Posterior vena cava (tissue), 2 donors: ENCODE measurements around the gene GLT6D1. TPM values are rescaled to one million over a fixed set of nuclear protein-coding genes. Genes with fewer than 3 reads are reported as not detected.
"Not testable (repeated sequence)": the region's sequence is repeated elsewhere in the genome, so short reads cannot be mapped to it uniquely, and the experiment has no call there.

Experiments
- DNase-seq: peaks from one replicate; pipeline ENCODE4 v3.0.0-alpha.2; 2020; ENCODE audit warnings: low spot score
- intact Hi-C, 2 donors: fragments of 100-400 bp; cut with DNase I; formaldehyde crosslinking; loops; one replicate each; pipeline versions ENCODE4 v1.14.1 to v1.14.2; 2022 to 2023
- total RNA-seq, 2 donors: library from RNA; stranded (reverse); fragmentation: NEBNext Ultra II Directional; extraction: Animal tissue kit (Norgen Biotek cat#: 25700); gene quantifications; one replicate each; pipeline ENCODE4 v1.2.1, GENCODE V29; 2021
- donor health status: DM: yes; HTN: yes; CAD: no.
- donor health status: DM: yes; HTN: yes; CAD: no.

GLT6D1 gene
- total RNA-seq, 2 donors from 2014 or later: not detected

GRCh38 chr9:135641745-135642144 lies 2.4 kb upstream of the GLT6D1 start:
- intact Hi-C loops: no loop called here
- DNase-seq: no peak

- no peak for DNase-seq
- intact Hi-C loops: no loop called here
These were observed 1.7 kb upstream of the GLT6D1 start for GRCh38 chr9:135641047-135641446.

GRCh38 chr9:135636930-135637530 lies 2.3 kb downstream of the GLT6D1 start:
- DNase-seq, intact Hi-C loops: not testable (repeated sequence)

- no peak for DNase-seq
- intact Hi-C loops: no loop called here
These were observed 6.5 kb downstream of the GLT6D1 start for GRCh38 chr9:135632841-135633240.

- intact Hi-C loops: no loop called here
These were observed 15.1 kb downstream of the GLT6D1 start for GRCh38 chr9:135624282-135624681.

GRCh38 chr9:135622415-135623020 lies 16.8 kb downstream of the GLT6D1 start:
- intact Hi-C loops: no loop called here
- DNase-seq: no peak

More at GRCh38 chr9:135624282-135624681, 15.1 kb downstream of the GLT6D1 start:
- no peak for DNase-seq

GRCh38 chr9:135620558-135620957 lies 18.8 kb downstream of the GLT6D1 start:
- intact Hi-C loops: no loop called here
- no peak for DNase-seq

GRCh38 chr9:135619599-135619886 lies 19.8 kb downstream of the GLT6D1 start:
- DNase-seq: no peak
- intact Hi-C loops: no loop called here

GRCh38 chr9:135618866-135619598 lies 20.3 kb downstream of the GLT6D1 start:
- intact Hi-C loops: no loop called here
- no peak for DNase-seq

- no peak for DNase-seq
- intact Hi-C loops: no loop called here
These were observed 21.3 kb downstream of the GLT6D1 start for GRCh38 chr9:135617991-135618411.

- intact Hi-C loops: no loop called here
These were observed 21.8 kb downstream of the GLT6D1 start for GRCh38 chr9:135617538-135617900.

GRCh38 chr9:135616619-135617537 lies 22.5 kb downstream of the GLT6D1 start:
- intact Hi-C loops: no loop called here
- DNase-seq: no peak

More at GRCh38 chr9:135617538-135617900, 21.8 kb downstream of the GLT6D1 start:
- DNase-seq: no peak

- intact Hi-C loops: no loop called here
- DNase-seq: no peak
These were observed 23.4 kb downstream of the GLT6D1 start for GRCh38 chr9:135615666-135616618.

- intact Hi-C loops: no loop called here
These were observed 24.3 kb downstream of the GLT6D1 start for GRCh38 chr9:135614821-135615665.

GRCh38 chr9:135613946-135614805 lies 25.2 kb downstream of the GLT6D1 start:
- intact Hi-C loops: no loop called here
- DNase-seq: no peak

More at GRCh38 chr9:135614821-135615665, 24.3 kb downstream of the GLT6D1 start:
- DNase-seq: no peak

- intact Hi-C loops: no loop called here
- DNase-seq: no peak
These were observed 26.1 kb downstream of the GLT6D1 start for GRCh38 chr9:135612981-135613910.
